Erythroblast (primary cell): Measurements from ENCODE around the gene RFX2.

Source experiments
- GATA1 ChIP-seq: IDR thresholded peaks from 2 replicates; pipeline ENCODE4 v1.6.1; 2011; ENCODE audit warnings: low read depth, mild to moderate bottlenecking, control low read depth, low read length, moderate library complexity
- POLR2A ChIP-seq: IDR thresholded peaks from 2 replicates; pipeline ENCODE4 v1.6.1; 2011; ENCODE audit warnings: mild to moderate bottlenecking, low read length

GRCh38 chr19:5963855-5964254, 146.4 kb downstream of the RFX2 start:
- TF ChIP-seq POLR2A: no peak
- TF ChIP-seq GATA1: no peak
